SH-SY5Y (cell line): Measurements from ENCODE around the gene ODAD3.

Experiments used
- GATA2 ChIP-seq: IDR thresholded peaks from 2 replicates; pipeline ENCODE4 v1.6.1; 2011; ENCODE audit warnings: mild to moderate bottlenecking, low read depth, low read length
- GATA3 ChIP-seq: IDR thresholded peaks from 2 replicates; pipeline ENCODE4 v1.6.1; 2011; ENCODE audit warnings: low read depth, mild to moderate bottlenecking, low read length, moderate library complexity

Gene ODAD3

GRCh38 chr19:11435057-11435832 is at the start of gene ODAD3, which contains the start of gene PRKCSH:
TSS of gene ODAD3 (minus strand) at chr19:11435121. CDS start at chr19:11435016, 105 bp downstream.
TSS of gene PRKCSH (plus strand) at chr19:11435635. CDS start at chr19:11436118, 483 bp downstream.
- TF ChIP-seq GATA3 (no peak), GATA2 (no peak)

- TF ChIP-seq GATA2 (no peak), GATA3 (no peak)
Measured at GRCh38 chr19:11483366-11484111, 48.6 kb upstream of the ODAD3 start.

GRCh38 chr19:11482384-11483050 is 47.6 kb upstream of the ODAD3 start:
- TF ChIP-seq GATA2 (no peak), GATA3 (no peak)

GRCh38 chr19:11481534-11482383 is 46.8 kb upstream of the ODAD3 start:
- TF ChIP-seq GATA3 (no peak), GATA2 (no peak)

- TF ChIP-seq GATA2 (no peak), GATA3 (no peak)
Measured at GRCh38 chr19:11480715-11481533, 46.0 kb upstream of the ODAD3 start, which contains the start of gene ELAVL3. TSS of gene ELAVL3 (minus strand) at chr19:11481046. CDS start at chr19:11480608, 438 bp downstream.

- TF ChIP-seq GATA2 (no peak), GATA3 (no peak)
Measured at GRCh38 chr19:11479898-11480714, 45.2 kb upstream of the ODAD3 start.

- TF ChIP-seq GATA2, result no peak
- TF ChIP-seq GATA3, result no peak
Measured at GRCh38 chr19:11479090-11479897, 44.4 kb upstream of the ODAD3 start.

- no peak for TF ChIP-seq GATA3
- no peak for TF ChIP-seq GATA2
Measured at GRCh38 chr19:11478167-11479089, 43.5 kb upstream of the ODAD3 start.

- TF ChIP-seq GATA3 (no peak), GATA2 (no peak)
Measured at GRCh38 chr19:11475861-11476260, 40.9 kb upstream of the ODAD3 start.

GRCh38 chr19:11473725-11474124 is 38.8 kb upstream of the ODAD3 start:
- TF ChIP-seq GATA2, result no peak
- TF ChIP-seq GATA3, result no peak
